GM18520 (cell line): Measurements from ENCODE around the gene RAE1.
A peak's percentile ranks its signal among the peaks of the same experiment; 100 is the strongest.

ENCODE experiments used
- ATAC-seq: cut with Tn5 transposase; IDR thresholded peaks from one replicate; pipeline ENCODE4 v1.9.1; 2021; ENCODE audit not compliant: unreplicated experiment

The RAE1 gene

DNA sequence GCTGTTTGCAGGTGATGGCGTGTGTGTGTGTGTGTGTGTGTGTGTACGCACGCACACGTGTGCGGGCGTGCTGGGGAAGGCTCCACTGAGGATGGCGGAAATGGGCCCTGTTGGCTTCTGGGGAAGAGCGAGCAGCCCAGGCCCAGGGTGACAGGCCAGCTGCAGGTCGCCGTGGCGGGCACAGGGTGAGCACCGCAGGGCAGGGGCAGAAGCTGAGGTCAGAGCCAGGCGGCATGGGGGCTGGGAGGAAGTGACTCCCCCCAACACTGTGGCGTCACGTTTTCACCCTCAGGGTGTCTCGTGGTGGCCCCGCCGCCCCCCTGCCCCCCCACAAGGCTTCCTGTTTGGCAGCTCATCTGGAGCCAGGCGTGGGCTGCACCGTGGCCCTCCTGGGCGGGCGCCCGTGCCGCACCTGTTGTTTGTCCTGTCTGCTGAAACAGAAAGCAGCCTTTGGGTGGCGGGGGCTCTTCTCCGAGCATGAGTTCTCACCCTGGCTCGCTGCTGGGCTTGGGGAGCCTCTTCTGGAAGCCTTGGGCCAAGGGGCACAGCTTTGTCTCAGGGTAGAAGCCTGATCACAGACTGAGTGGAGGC is 47.3 kb downstream of the RAE1 start:
- ATAC-seq = peak; percentile 26

DNA sequence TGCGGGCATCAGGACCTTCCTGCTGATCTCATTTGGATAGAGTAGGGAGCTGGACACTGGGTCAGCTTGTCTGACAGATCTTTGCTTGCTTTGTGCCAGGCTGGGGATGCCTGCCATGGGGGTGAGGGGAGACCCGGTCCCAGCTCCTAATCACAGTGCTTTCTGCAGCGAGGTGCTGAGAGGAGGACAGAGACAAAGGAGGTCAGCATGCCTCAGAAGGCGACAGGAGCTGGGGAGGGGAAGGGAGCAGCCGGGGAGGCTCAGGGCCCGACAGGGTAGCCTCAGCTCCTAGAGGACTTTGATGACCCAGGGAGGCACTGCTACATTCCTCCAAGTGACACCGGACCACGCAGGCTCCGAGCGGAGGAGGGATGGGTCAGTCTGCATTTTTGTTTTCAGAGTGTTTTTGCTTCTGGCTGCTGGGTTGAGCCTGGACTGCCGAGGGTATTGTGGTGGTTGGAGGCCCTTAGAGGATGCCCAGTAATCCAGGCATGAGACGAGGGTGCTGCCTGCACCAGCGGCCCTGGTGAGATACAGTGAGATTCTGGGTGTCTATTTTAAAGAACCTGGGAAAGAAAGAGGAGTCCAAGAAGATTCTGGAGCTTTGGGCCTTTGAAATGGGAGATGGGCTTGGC is 48.0 kb downstream of the RAE1 start:
- no peak for ATAC-seq

DNA sequence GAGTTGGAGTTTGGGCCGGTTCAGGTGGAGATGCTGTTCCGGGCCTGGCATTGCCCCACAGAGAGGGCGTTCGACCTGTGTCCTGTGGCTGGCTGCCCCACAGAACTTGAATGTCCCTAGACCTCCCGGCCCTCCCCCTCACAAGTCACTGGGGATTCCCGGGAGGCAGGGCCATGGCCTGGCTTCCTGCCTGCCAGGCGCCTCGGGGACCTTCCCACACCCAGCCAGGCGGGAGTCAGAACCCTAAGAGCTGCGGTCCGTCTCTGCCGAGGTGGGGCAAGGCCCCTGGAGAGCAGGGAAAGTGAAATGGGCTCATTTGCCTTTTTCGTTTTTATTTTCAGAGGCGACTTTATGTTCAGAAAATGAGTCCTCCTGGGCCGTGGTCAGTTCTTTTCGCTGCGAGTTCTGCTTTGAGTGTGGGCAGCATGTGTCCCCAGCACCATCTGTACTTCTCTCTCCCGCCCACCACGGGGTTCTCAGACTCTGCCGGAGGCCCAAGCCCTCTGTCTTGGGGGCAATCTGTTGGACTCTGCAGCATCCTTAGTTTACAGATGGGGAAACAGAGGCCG is 48.6 kb downstream of the RAE1 start:
- ATAC-seq = peak; percentile 45

DNA sequence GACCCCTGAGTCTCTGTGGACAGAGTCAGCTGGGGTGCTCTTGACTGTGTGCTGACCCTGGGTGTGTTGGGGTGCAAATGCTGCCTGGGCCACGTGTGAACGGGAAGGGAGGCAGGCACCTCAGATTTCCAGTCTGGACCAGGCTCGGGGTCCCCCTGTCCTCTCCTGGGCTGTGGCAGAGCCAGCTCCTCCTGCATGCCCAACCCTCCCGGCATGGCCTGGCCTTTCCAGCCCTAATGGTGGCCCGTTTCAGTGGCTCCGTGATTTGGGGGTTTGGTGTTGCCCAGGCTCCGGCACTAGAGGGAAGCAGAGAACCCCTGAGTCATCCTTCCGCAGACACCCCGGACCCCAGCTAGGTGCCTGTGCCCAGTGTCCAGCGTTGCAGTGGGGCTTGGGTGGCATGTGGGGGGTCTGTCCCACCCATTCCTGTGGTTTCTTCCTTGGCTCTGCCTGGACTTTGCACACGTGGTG is 49.2 kb downstream of the RAE1 start:
- ATAC-seq = no peak

DNA sequence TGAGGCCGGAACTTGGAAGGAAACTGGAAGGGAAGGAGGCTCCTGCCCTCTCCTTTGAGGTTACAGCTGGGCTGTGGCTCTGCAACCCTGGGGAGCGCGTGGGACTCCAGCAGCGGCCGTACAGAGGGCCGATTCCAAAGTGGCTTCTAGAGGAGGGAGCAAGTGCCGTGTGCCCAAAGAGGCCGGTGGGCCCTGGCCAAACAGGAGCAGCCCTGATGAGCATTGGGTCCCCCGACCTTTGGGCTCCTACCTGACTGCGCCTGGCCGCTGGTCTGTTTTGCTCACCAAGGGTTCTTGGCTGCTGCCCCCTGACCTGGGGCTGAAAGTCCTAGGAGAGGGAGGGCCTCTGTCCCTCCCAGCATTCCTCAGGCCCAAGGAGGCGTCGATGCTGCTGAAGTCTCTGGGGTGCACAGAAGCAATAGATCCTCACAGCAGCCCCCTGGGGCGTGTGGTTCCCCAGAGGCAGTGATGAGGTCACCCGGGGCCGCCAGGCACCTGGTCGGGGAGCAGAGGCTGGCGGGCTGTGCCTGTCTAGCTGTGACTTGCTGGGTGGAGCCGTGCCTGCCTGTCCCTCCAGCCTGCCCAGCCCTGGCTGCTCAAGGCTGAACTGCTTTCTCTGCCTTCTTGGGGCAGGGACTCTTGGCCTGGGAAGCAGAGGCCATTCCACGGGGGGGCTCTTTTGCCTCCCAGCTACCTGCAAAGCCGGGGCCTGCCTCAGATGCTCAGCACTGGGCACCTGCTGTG is 49.9 kb downstream of the RAE1 start:
- ATAC-seq = no peak

DNA sequence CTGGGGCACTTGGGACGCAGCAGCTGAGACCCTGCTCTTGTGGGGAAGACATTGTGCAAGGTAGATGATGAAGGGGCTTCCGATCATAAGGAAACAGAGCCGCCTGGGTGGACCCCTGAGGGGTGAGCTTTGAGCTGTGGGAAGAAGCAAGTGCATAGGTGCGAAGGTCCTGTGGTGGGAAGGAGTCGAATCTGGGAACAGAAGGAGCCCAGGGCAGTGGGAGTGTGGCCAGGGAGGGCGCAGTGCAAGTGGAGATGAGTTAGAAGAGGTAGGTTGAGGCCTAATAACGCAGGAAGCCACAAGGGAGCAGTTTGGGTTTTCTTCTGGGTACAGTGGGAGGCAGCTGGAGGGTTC is 50.5 kb downstream of the RAE1 start:
- no peak for ATAC-seq

DNA sequence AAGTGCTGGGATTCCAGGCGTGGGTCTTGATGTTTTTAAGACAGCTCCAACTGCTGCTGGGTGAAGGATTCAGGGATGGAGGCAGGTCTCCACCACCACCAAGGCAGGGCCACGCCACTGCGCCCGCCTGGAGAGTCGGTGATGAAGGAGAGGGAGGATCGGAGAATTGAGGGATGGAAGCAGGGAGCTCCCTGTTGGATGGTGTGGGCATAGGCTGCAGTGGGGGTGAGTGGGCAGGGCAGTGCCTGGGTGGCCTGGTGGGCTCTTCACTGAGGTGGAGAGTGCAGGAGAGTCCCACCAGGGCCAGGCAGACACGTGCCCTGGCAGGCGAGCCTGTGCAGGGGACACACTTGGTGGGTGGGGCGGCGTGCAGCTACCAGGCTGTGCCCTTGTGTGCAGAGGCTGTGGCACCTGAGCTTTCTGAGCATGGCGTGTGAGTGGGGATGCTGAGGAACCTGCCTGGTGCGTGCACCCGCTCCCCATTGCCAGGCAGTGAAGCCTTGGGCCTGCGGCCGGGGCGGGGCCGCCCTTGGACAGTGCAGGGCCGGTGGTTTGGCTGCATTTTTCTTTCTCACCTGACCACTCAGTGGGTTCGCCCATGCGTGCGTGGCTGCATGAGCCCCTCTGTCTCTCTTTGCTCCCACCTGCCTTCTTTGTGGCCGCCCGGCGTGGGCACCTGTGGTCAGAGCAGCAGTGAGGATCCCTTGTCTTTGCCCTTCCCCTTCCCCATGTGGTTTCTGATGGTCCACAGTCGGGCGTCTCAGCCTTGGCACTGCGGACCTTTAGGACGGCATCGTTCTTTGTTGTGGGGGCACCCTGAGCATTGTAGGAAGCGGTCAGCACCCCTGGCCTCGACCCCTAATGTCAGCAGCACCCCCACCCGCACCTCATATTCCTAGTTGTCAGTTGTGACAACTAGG is 51.4 kb downstream of the RAE1 start:
- ATAC-seq = no peak

DNA sequence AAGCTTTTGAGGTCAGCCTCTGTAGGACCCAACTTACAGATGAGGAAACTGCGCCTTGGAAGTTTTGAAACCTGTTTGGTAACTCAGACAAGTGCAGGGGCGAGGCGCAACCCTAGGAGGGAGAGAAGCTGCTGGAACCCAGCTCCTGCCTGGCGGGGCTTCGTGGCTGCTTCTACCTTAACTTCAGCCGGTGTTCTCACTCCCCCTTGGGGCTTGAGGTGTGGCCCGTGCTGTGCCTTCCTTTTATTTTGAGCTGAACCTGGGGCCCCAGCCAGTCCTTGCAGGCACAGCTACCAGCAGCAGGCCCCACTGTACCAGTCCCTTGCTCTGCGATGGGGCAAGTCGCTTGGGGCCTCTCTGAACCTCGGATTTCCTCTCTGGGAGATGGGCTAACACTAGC is 52.2 kb downstream of the RAE1 start:
- ATAC-seq = no peak

DNA sequence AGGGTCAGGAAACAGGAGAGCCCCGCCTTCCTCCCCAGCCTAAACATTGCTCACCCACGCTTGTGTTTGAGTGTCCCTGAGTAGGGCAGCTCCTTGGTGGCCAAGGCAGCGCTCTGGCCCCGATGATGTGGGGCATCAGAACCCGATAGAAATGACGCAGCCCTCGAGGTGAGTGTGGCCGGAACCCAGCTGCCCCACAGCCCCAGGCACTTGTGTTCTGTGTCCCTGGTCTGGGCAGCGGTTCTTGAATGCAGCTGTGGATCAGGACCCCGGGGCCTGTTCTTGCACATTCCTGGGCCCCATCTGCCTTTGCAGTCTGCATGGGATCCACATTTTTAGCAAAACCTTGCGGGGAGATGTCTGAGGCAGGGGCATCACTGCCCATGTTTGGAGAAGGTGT is 53.0 kb downstream of the RAE1 start:
- no peak for ATAC-seq

DNA sequence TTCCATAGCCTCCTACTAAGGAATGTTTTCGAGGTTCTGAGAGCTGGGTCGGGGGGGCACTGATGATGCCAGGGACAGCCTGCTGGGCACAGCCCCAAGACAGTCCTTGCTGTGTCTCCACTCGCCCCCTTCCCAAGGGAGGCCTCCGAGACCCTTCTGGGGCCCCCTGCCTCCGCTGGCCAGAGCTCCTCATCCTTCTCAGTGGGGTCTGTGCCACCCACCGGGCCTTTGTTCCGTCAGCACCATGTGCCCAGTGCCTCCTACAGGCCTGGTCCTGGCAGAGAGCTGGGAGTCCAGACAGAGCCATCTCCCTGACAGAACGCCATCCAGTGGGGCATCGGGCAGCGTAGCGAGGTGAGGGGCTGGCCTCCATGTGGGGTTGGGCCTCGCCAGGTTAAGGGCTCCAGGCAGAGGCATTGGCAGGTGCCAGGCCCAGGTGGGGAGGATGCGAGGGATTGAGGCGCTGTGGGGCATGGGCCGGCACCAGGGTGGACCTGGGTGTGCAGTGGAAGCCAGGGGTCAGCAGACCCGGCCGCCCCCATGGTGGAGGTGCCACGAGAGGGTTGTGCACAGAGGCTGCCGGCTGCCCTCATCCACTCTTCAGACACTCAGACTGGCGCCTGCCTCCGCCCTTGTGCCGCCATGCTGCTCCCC is 53.5 kb downstream of the RAE1 start:
- no peak for ATAC-seq

DNA sequence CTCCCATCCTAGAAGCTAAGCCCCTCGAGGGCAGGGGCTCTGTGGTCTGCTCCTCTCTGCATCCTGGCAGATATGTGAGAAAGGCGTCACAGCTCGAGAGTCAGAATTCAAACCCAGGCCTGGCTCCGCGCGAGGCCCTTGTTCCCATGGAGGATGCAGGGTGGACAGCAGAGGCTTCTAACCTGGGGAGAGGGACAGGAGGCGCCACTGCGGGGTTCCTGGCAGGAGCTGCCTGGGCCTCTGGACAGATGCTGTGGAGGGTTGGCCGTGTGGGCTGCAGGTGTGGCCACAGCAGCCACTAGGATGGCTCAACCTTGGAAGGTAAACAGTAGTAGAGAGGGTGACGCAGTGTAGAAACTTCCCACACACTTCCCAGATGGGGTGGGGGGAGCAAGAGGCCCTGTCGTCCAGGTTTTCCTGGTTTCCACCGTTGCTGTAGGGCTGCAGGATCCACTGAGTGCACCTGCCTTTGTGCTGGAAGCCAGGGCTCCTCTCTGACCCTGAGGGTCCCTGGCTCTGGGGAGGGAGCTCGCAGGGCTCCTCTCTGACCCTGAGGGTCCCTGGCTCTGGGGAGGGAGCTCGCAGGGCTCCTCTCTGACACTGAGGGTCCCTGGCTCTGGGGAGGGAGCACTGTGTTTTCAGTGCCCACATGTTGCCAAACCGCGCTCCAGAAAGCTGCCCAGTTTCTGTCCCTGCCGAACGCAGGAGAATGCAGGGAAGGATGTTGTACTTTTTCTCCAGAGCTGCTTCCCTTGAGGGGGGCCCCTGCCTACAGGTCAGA is 54.4 kb downstream of the RAE1 start:
- ATAC-seq = no peak

DNA sequence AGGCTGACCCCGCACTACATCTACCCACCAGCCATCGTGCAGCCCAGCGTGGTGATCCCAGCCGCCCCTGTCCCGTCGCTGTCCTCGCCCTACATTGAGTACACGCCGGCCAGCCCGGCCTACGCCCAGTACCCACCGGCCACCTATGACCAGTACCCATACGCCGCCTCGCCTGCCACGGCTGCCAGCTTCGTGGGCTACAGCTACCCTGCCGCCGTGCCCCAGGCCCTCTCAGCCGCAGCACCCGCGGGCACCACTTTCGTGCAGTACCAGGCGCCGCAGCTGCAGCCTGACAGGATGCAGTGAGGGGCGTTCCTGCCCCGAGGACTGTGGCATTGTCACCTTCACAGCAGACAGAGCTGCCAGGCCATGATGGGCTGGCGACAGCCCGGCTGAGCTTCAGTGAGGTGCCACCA is 56.5 kb downstream of the RAE1 start:
- no peak for ATAC-seq

DNA sequence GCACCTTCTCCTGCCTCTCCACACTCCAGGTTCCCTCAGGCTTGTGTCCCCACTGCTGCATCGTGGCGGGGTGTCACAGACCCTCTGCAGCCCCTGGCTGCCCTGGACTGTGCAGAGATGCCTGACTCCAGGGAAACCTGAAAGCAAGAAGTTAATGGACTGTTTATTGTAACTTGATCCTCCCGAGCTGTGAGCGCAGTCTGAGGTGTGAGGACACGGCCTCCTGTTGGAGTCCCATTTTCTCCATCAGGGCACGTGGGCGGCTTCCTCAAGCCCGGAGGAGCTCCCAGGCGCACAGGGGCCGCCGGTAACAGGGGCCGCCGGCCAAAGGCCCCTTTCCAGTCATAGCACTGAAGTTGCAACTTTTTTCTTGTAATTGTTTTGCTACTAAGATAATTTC is 57.1 kb downstream of the RAE1 start:
- ATAC-seq = no peak

DNA sequence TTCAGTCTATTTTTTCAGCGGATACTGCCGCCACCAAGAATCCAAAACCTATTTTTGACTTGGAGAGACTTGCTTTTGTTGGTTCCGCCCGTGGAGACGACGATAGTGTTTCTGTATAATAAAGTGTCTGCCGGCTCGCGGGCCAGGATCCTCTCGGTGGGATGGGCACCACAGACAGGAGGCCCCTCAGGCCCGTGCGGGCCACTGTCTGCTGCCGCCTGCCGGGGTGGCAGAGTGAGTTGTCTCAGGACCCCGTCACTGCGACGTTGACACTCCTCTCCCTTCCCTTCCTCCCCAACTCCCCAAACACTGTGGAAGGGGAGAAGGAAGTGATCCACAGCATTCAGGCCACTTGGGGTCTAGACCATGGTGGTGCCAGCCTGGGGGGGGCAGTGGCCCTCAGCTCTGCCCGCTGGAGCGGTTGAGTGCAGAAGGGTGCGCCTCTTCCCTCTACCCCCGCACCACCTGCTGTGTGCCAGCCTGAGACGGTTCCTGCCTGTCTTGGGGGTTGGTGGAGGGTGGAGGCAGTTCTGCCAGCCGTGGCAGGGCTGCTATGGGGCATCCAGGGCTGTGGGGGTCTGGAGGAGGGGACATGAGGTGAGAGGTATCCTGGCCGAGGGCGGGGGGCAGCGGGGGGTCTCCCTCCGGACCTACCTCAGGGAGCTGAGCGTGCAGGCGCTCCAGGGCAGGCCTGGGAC is 57.6 kb downstream of the RAE1 start:
- no peak for ATAC-seq

DNA sequence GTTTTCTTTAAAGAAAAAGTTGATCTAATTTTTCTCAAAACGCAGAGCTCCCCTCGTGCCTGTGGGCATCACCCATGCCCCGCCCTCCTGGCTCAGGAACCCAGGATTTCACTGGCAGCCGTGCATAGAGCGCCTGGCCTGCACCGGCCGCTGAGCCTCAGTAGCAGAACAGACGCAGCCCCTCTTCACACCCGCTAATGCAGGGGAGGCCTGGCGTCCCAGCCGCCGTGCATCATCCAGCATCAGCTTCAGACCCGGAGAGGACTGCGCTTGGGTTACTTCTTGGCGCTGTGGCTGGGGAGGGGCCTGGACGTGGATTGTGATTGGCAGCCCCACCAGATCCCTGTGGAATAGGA is 58.2 kb downstream of the RAE1 start:
- no peak for ATAC-seq

DNA sequence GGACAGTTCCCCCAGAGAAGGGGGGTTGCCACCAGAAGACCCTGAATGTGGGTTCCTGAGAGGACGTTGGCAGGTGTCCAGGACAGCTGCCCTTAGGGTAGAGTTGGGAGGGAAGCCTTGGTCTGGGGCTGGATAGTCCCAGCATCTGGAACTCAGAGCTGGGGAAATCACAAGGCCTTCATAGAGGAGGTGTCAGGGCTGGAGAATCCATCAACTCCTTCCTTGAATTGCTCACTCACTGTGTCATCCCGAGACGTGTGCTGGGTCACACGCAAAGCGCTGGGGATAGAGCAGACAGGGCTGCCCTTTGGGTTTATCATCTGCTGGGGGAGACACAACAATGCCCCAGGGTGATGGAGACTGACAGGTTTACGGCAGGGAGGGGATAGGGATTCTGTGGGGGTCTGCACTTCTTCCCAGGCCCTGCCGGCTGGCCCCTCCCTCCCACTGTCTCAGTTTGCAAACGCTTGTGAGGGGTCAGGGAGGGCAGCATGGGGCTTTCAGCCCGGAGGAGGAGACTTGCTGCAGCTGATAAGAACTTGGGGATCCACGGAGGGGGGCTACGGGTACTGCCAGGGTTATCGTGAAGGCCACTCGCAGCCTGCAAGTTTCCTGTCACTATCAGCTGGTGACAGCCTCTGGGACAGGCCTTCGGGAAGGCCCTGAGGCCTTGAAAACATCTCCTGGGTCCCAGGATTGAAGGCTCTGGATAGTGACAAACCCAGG is 58.8 kb downstream of the RAE1 start:
- ATAC-seq = no peak

DNA sequence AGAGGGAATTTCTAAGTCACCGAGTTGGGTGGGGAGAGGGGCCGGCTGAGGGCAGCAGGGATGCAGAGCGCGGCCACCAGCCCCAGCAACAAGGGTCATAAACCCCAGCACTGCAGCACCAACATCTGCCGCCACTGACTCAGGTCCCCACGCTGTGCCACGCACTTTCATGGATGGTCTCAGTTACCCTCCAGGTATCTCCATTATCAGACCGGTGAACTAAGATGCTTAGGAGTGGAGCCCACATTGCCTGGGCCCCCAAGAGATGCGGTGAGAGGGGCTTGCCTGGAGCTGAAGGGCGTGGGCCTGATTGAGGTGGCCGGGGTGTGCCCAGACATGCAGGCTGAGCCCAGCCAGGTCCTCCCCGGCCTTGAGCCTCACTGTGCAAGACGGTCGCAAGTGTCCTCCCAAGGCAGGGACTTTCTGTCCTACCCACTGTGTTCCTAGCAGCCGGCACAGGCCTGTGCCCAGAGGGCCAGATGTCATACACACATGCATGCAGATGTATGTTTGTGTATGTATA is 59.4 kb downstream of the RAE1 start:
- no peak for ATAC-seq

DNA sequence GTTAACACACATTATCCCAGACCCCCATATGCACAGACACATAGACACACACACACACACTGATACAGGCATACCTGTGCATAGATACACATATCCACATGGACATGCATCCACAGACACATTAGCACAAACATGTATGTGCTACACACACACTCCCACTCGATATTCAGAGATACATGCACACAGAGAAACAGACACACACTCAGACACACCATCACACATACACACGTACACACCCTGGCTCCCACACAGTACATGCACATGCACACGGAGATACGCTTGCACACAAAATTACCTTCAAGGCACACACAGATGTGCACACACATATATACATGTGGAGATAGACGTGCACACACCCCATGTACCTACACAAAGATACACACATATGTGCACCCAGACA is 59.9 kb downstream of the RAE1 start:
- no peak for ATAC-seq
